Esophagus (tissue), 2 donors: ENCODE results near the gene NMNAT3. TPM values are rescaled to one million over a fixed set of nuclear protein-coding genes. Genes with fewer than 3 reads are reported as not detected.
A peak's percentile ranks its signal among the peaks of the same experiment; 100 is the strongest.

Source experiments
- H3K27ac ChIP-seq, 2 donors: one replicate each; pipeline ENCODE4 v1.5.1; 2013; ENCODE audit warnings: low read depth in 2 of 2, mild to moderate bottlenecking in 2 of 2, inconsistent platforms in 1 of 2, low read length in 1 of 2, moderate library complexity in 1 of 2
- H3K27me3 ChIP-seq, 2 donors: one replicate each; pipeline ENCODE4 v1.6.1; 2013; ENCODE audit warnings: low read length in 2 of 2, control low read depth in 1 of 2, mild to moderate bottlenecking in 1 of 2; ENCODE audit not compliant: insufficient read depth in 2 of 2, control insufficient read depth in 1 of 2
- H3K36me3 ChIP-seq, 2 donors: one replicate each; pipeline ENCODE4 v1.6.1; 2013; ENCODE audit warnings: low read length in 1 of 2; ENCODE audit not compliant: control insufficient read depth in 2 of 2, insufficient read depth in 2 of 2
- H3K4me1 ChIP-seq, 2 donors: one replicate each; pipeline ENCODE4 v1.6.1; 2013; ENCODE audit warnings: low read length in 1 of 2; ENCODE audit not compliant: control insufficient read depth in 2 of 2, insufficient read depth in 2 of 2
- H3K4me3 ChIP-seq, 2 donors: one replicate each; pipeline ENCODE4 v1.5.1; 2013; ENCODE audit warnings: low read length in 2 of 2, mild to moderate bottlenecking in 2 of 2, low read depth in 1 of 2, moderate library complexity in 1 of 2
- H3K9me3 ChIP-seq, 2 donors: one replicate each; pipeline ENCODE4 v1.6.1; 2013; ENCODE audit warnings: mild to moderate bottlenecking in 2 of 2, low read depth in 1 of 2, low read length in 1 of 2, moderate library complexity in 1 of 2; ENCODE audit not compliant: control insufficient read depth in 2 of 2, insufficient read depth in 1 of 2
- WGBS, 2 donors: extraction: QIAGEN DNeasy Blood & Tissue Kit; methylation state at CpG; one replicate each; pipeline ENCODE4 v1.1.7; 2013; 5-methylcytosine and 5-hydroxymethylcytosine counted together
- polyA plus RNA-seq, 2 donors: library from polyadenylated mRNA; stranded (reverse); fragments of 200-250 nt; gene quantifications; one replicate each; pipeline ENCODE4 v1.2.3, GENCODE V29; 2013
- donor health status: healthy with polysubstance abuse.
- donor health status: Bipolar disorder and iron deficiency.

NMNAT3 gene
- polyA plus RNA-seq, 2 donors = 2.1 to 4.6 TPM

- Histone ChIP-seq H3K4me3 (no peak overlapping the region), H3K36me3 (peaks cover 0 to 3% of the 10 kb centered on the region in 2 donors), H3K9me3 (no peaks in the 10 kb centered on the region), H3K27me3 (no peaks in the 10 kb centered on the region), H3K27ac (no peak overlapping the region), H3K4me1 (no peaks in the 10 kb centered on the region)
Observed at GRCh38 chr3:139668332-139668731, 9.4 kb downstream of the NMNAT3 start.

- H3K4me1 ChIP-seq = no peaks in the 10 kb centered on the region
- no peak overlapping the region for H3K27ac ChIP-seq
- H3K9me3 ChIP-seq = no peaks in the 10 kb centered on the region
- WGBS, 2 donors = 76 to 80% methylated on average over 2 of the region's 2 CpGs
- no peaks in the 10 kb centered on the region for H3K27me3 ChIP-seq
- peaks cover 0 to 3% of the 10 kb centered on the region in 2 donors for H3K36me3 ChIP-seq
- no peak overlapping the region for H3K4me3 ChIP-seq
Observed at GRCh38 chr3:139664958-139665357, 12.8 kb downstream of the NMNAT3 start.

- Histone ChIP-seq H3K36me3 (peaks cover 0 to 2% of the 10 kb centered on the region in 2 donors), H3K4me1 (peaks cover 0 to under 1% of the 10 kb centered on the region in 2 donors), H3K27ac (no peak overlapping the region), H3K27me3 (no peaks in the 10 kb centered on the region), H3K9me3 (peaks cover 0 to 2% of the 10 kb centered on the region in 2 donors), H3K4me3 (no peak overlapping the region)
- 0 to 89% methylated on average over 1 of the region's 1 CpG for WGBS, 2 donors
Observed at GRCh38 chr3:139660269-139660668, 17.5 kb downstream of the NMNAT3 start.

- H3K27ac ChIP-seq = no peak overlapping the region
- H3K4me1 ChIP-seq = peaks cover 0 to 7% of the 10 kb centered on the region in 2 donors
- H3K9me3 ChIP-seq = peaks cover 0 to 2% of the 10 kb centered on the region in 2 donors
- H3K4me3 ChIP-seq = no peak overlapping the region
- 81 to 89% methylated on average over 4 of the region's 4 CpGs for WGBS, 2 donors
- no peaks in the 10 kb centered on the region for H3K36me3 ChIP-seq
- H3K27me3 ChIP-seq = no peaks in the 10 kb centered on the region
Observed at GRCh38 chr3:139659511-139659910, 18.3 kb downstream of the NMNAT3 start.

- Histone ChIP-seq H3K27me3 (no peaks in the 10 kb centered on the region), H3K27ac (no peak overlapping the region), H3K4me1 (peaks cover 0 to 10% of the 10 kb centered on the region in 2 donors), H3K9me3 (peaks cover 0 to 2% of the 10 kb centered on the region in 2 donors), H3K4me3 (no peak overlapping the region), H3K36me3 (no peaks in the 10 kb centered on the region)
- WGBS, 2 donors = 92 to 97% methylated on average over 3 of the region's 3 CpGs
Observed at GRCh38 chr3:139657936-139658335, 19.8 kb downstream of the NMNAT3 start.

GRCh38 chr3:139657434-139657833 is 20.3 kb downstream of the NMNAT3 start:
- H3K27me3 ChIP-seq = no peaks in the 10 kb centered on the region
- no peaks in the 10 kb centered on the region for H3K36me3 ChIP-seq
- H3K27ac ChIP-seq = no peak overlapping the region
- H3K4me1 ChIP-seq = peaks cover 0 to 10% of the 10 kb centered on the region in 2 donors
- WGBS, 2 donors = 96 to 97% methylated on average over 3 of the region's 3 CpGs
- H3K4me3 ChIP-seq = no peak overlapping the region
- peaks cover 0 to 2% of the 10 kb centered on the region in 2 donors for H3K9me3 ChIP-seq

- H3K4me3 ChIP-seq = no peak overlapping the region
- H3K36me3 ChIP-seq = no peaks in the 10 kb centered on the region
- peaks cover 0 to 2% of the 10 kb centered on the region in 2 donors for H3K9me3 ChIP-seq
- no peaks in the 10 kb centered on the region for H3K27me3 ChIP-seq
- no peak overlapping the region for H3K27ac ChIP-seq
- WGBS, 2 donors = 63 to 68% methylated on average over 4 of the region's 4 CpGs
- peaks cover 0 to 10% of the 10 kb centered on the region in 2 donors for H3K4me1 ChIP-seq
Observed at GRCh38 chr3:139655909-139656595, 21.7 kb downstream of the NMNAT3 start.

- H3K4me1 ChIP-seq = peaks cover 0 to 10% of the 10 kb centered on the region in 2 donors
- H3K9me3 ChIP-seq = peaks cover 0 to 2% of the 10 kb centered on the region in 2 donors
- 45 to 59% methylated on average over 6 of the region's 6 CpGs for WGBS, 2 donors
- H3K27ac ChIP-seq = peak overlapping the region in 1 of 2 donors; percentile 59
- no peak overlapping the region for H3K4me3 ChIP-seq
- no peaks in the 10 kb centered on the region for H3K27me3 ChIP-seq
- H3K36me3 ChIP-seq = no peaks in the 10 kb centered on the region
Observed at GRCh38 chr3:139654637-139655365, 23.0 kb downstream of the NMNAT3 start.

GRCh38 chr3:139653582-139653981 is 24.2 kb downstream of the NMNAT3 start:
- Histone ChIP-seq H3K9me3 (peaks cover 0 to 2% of the 10 kb centered on the region in 2 donors), H3K4me3 (no peak overlapping the region), H3K27ac (peak overlapping the region; percentile 18 to 69), H3K36me3 (no peaks in the 10 kb centered on the region), H3K4me1 (peaks cover 0 to 10% of the 10 kb centered on the region in 2 donors), H3K27me3 (no peaks in the 10 kb centered on the region)
- 40 to 52% methylated on average over 9 of the region's 9 CpGs for WGBS, 2 donors
